GM12878 (cell line): ENCODE measurements around the gene AGBL4. TPM values are rescaled to one million over a fixed set of nuclear protein-coding genes. Genes with fewer than 3 reads are reported as not detected.

ENCODE experiments used
- ATAC-seq: fragments of 200-7000 bp; cut with Tn5 transposase; 3 replicates; pipeline ENCODE4 v1.9.1; 2020; ENCODE audit warnings: mild to moderate bottlenecking, moderate library complexity
- BruUV-seq: library from RNA; stranded (reverse); fragments of 400-500 nt; replicated peaks from 2 replicates; lab custom pipeline; 2021; lab: Mats Ljungman, UMichigan
- CTCF ChIA-PET: fragments of 300-600 bp; sonication (Branson Sonifier 250); formaldehyde crosslinking; extraction: SDS; loops from one replicate; lab custom pipeline; 2021; ENCODE audit warnings: inconsistent platforms; lab: Yijun Ruan, JAX
- POLR2A ChIA-PET: fragments of 350-600 bp; formaldehyde crosslinking; extraction: SDS; loops from one replicate; lab custom pipeline; 2021; ENCODE audit warnings: inconsistent platforms; lab: Charles Lee
- RAD21 ChIA-PET: fragments of 300-600 bp; sonication (Branson Sonifier 250); formaldehyde crosslinking; loops from one replicate; lab custom pipeline; 2023; ENCODE audit warnings: antibody characterized with exemption; ENCODE audit not compliant: unreplicated experiment; lab: Charles Lee
- SMC1A ChIA-PET: fragments of 300-600 bp; sonication (Branson Sonifier 250); formaldehyde crosslinking; loops from one replicate; lab custom pipeline; 2023; ENCODE audit not compliant: unreplicated experiment, uncharacterized antibody; lab: Charles Lee
- DNase-seq: peaks from one replicate; pipeline ENCODE4 v3.0.0-alpha.2; 2011; ENCODE audit warnings: low read depth, low spot score
- FAIRE-seq: peaks from 3 replicates; lab custom pipeline; 2011; peaks lifted over from hg19 to GRCh38; lab: Jason Lieb, UNC
- H2AFZ ChIP-seq: 2 replicates; pipeline ENCODE4 v1.6.0; 2011; ENCODE audit warnings: low read depth, low read length, control low read depth; ENCODE audit not compliant: control insufficient read depth
- H3K27ac ChIP-seq: 2 replicates; pipeline ENCODE4 v1.5.1; 2011; ENCODE audit warnings: control low read depth; ENCODE audit not compliant: control insufficient read depth, insufficient read depth
- H3K27me3 ChIP-seq, 2 experiments: replicated peaks in 1 of 2; 2 replicates each; pipeline versions ENCODE4 v1.6.0 to v1.6.1; 2011; ENCODE audit warnings: low read length in 1 of 2; ENCODE audit not compliant: control insufficient read depth in 2 of 2, insufficient read depth in 2 of 2
- H3K36me3 ChIP-seq, 2 experiments: 2 replicates each; pipeline ENCODE4 v1.5.1; 2011; ENCODE audit warnings: low read length in 1 of 2; ENCODE audit not compliant: control insufficient read depth in 2 of 2, insufficient read depth in 2 of 2
- H3K4me1 ChIP-seq: 2 replicates; pipeline ENCODE4 v1.6.1; 2011; ENCODE audit warnings: mild to moderate bottlenecking, low read length, moderate library complexity, mixed read lengths; ENCODE audit not compliant: control insufficient read depth, insufficient read depth
- H3K4me2 ChIP-seq: 2 replicates; pipeline ENCODE4 v1.6.0; 2011; ENCODE audit warnings: control low read depth; ENCODE audit not compliant: control insufficient read depth, insufficient read depth
- H3K4me3 ChIP-seq: fragments of 200-600 bp; sonication (generic); 2 replicates; pipeline ENCODE4 v1.5.1; 2016
- H3K79me2 ChIP-seq: 2 replicates; pipeline ENCODE4 v1.6.0; 2011; ENCODE audit warnings: low read length; ENCODE audit not compliant: control insufficient read depth, insufficient read depth
- H3K9ac ChIP-seq: 2 replicates; pipeline ENCODE4 v1.8.0; 2011; ENCODE audit warnings: low read length, control low read depth, mixed read lengths; ENCODE audit not compliant: control insufficient read depth, insufficient read depth
- H3K9me3 ChIP-seq: replicated peaks from 3 replicates; pipeline ENCODE4 v1.5.1; 2011; ENCODE audit warnings: mild to moderate bottlenecking, low read length; ENCODE audit not compliant: control insufficient read depth, insufficient read depth
- H4K20me1 ChIP-seq: 2 replicates; pipeline ENCODE4 v1.6.0; 2011; ENCODE audit not compliant: control insufficient read depth, insufficient read depth
- HDGF ChIP-seq: fragments of 450-650 bp; IDR thresholded peaks from 2 replicates; pipeline ENCODE4 v1.6.1; 2016; ENCODE audit warnings: antibody characterized with exemption
- MEF2B ChIP-seq: fragments of 450-650 bp; IDR thresholded peaks from 2 replicates; pipeline ENCODE4 v1.6.1; 2018; ENCODE audit warnings: mild to moderate bottlenecking, moderate library complexity; ENCODE audit not compliant: partially characterized antibody, poor library complexity, severe bottlenecking
- NR2C1 ChIP-seq: fragments of 450-650 bp; IDR thresholded peaks from 2 replicates; pipeline ENCODE4 v1.6.1; 2017; ENCODE audit warnings: antibody characterized with exemption, mild to moderate bottlenecking, moderate library complexity
- RB1 ChIP-seq: fragments of 450-650 bp; formaldehyde crosslinking; IDR thresholded peaks from 2 replicates; pipeline ENCODE4 v1.6.1; 2017; ENCODE audit warnings: mild to moderate bottlenecking, borderline replicate concordance
- STAT1 ChIP-seq: fragments of 450-650 bp; conservative IDR thresholded peaks from 2 replicates; pipeline ENCODE4 v1.6.1; 2014; ENCODE audit warnings: antibody characterized with exemption, mild to moderate bottlenecking
- TARDBP ChIP-seq: IDR thresholded peaks from 2 replicates; pipeline ENCODE4 v1.6.1; 2016; ENCODE audit warnings: borderline replicate concordance
- YY1 ChIP-seq: IDR thresholded peaks from 2 replicates; pipeline ENCODE4 v1.6.1; 2011; ENCODE audit warnings: low read depth, mild to moderate bottlenecking, low read length
- ZNF207 ChIP-seq: fragments of 450-650 bp; IDR thresholded peaks from 2 replicates; pipeline ENCODE4 v1.6.1; 2014; ENCODE audit warnings: antibody characterized with exemption, mild to moderate bottlenecking, borderline replicate concordance
- WGBS: methylation state at CpG from one replicate; pipeline ENCODE4 v1.1.6; 2016; ENCODE audit warnings: low lambda C conversion rate; ENCODE audit not compliant: insufficient replicate concordance, insufficient coverage; ENCODE audit errors: missing lambda C conversion rate; 5-methylcytosine and 5-hydroxymethylcytosine counted together
- in situ Hi-C: fragments of 300-500 bp; cut with MboI; formaldehyde crosslinking; loops from 9 replicates; pipeline ENCODE4 v1.14.3; 2018; ENCODE audit warnings: mixed read lengths
- intact Hi-C: fragments of 100-400 bp; cut with micrococcal nuclease; formaldehyde crosslinking; loops from one replicate; pipeline ENCODE4 v1.14.2; 2022; ENCODE audit not compliant: unreplicated experiment
- polyA plus RNA-seq, 11 experiments: library from polyadenylated mRNA; depleted of rRNA in 4 of 11; unstranded in 6 of 11; stranded (reverse) in 5 of 11; fragments of >200 nt; fragmentation: Nextera tagmentation in 4 of 11; fragmentation: Illumina TruSeq in 1 of 11; extraction: Ambion mirVana in 4 of 11; extraction: Trizol in 1 of 11; gene quantifications; 1 replicate in 1 of 11; 2 replicates in 10 of 11; pipeline versions ENCODE4 v1.2.1 to v1.2.3, GENCODE V29; 2011 to 2016; ENCODE audit warnings: inconsistent platforms in 2 of 11, missing spikeins in 2 of 11, low read depth in 1 of 11
- total RNA-seq, 4 experiments: library from RNA; depleted of rRNA in 3 of 4; stranded (reverse); fragments of >200 nt in 3 of 4; fragmentation: Illumina TruSeq in 1 of 4; extraction: Trizol in 1 of 4; gene quantifications; 2 replicates each; pipeline versions ENCODE4 v1.2.1 to v1.2.3, GENCODE V29; 2013 to 2021
- TF ChIP-seq, protein P1 (sequence below): IDR thresholded peaks from 2 replicates; pipeline ENCODE4 v1.6.1; 2012; ENCODE audit warnings: improper control_type of control experiment, low read depth, low read length; ENCODE audit not compliant: insufficient replicate concordance

AGBL4 gene
- total and polyA plus RNA-seq, 10 of the 15 experiments (the other 5 are each of a cell fraction or from before 2014, with no cell fraction given), result 0.31 TPM; not detected in 9

GRCh38 chr1:48676376-48676775 lies 1347.4 kb downstream of the AGBL4 start:
- in situ Hi-C loops (loop anchor here (5.0 kb wide), 1 partner anchor 1671 kb away; no protein-coding TSS in a partner anchor), intact Hi-C loops (no loop called here)
- FAIRE-seq, result no peak
- no peak overlapping the region for H2AFZ ChIP-seq
- no peaks in the 10 kb centered on the region for H3K9me3 ChIP-seq
- SMC1A ChIA-PET, result interaction anchor here (1.1 to 3.5 kb wide), 3 partner anchors 11 to 1657 kb away, joined by 3 to 22 read pairs (median 4); no protein-coding TSS in a partner anchor
- H3K27ac ChIP-seq, result no peak overlapping the region
- no peak for ATAC-seq
- no peaks in the 10 kb centered on the region for H3K36me3 ChIP-seq
- no peak overlapping the region for H3K9ac ChIP-seq
- H3K4me1 ChIP-seq, result no peaks in the 10 kb centered on the region; the same call in 1 of the 2 replicates
- BruUV-seq, result no TSS peak
- no peak for DNase-seq
- H3K79me2 ChIP-seq, result no peaks in the 10 kb centered on the region
- WGBS, result 27% methylated on average over 7 of the region's 7 CpGs
- peaks cover 0 to 2% of the 10 kb centered on the region in 2 experiments; a peak in 2 of 4 replicates for H3K27me3 ChIP-seq
- RAD21 ChIA-PET, result interaction anchor here (4.0 kb wide), 1 partner anchor 141 kb away, joined by 37 read pairs; no protein-coding TSS in a partner anchor
- POLR2A ChIA-PET, result no interaction called here
- no peak overlapping the region for H3K4me2 ChIP-seq
- H4K20me1 ChIP-seq, result no peaks in the 10 kb centered on the region; the same call in 1 of the 2 replicates
- no peak overlapping the region for H3K4me3 ChIP-seq
- CTCF ChIA-PET, result interaction anchor here (1.2 to 6.0 kb wide), 15 partner anchors 8 to 1676 kb away, joined by 3 to 77 read pairs (median 7); no protein-coding TSS in a partner anchor
- TF ChIP-seq, protein P1, sequence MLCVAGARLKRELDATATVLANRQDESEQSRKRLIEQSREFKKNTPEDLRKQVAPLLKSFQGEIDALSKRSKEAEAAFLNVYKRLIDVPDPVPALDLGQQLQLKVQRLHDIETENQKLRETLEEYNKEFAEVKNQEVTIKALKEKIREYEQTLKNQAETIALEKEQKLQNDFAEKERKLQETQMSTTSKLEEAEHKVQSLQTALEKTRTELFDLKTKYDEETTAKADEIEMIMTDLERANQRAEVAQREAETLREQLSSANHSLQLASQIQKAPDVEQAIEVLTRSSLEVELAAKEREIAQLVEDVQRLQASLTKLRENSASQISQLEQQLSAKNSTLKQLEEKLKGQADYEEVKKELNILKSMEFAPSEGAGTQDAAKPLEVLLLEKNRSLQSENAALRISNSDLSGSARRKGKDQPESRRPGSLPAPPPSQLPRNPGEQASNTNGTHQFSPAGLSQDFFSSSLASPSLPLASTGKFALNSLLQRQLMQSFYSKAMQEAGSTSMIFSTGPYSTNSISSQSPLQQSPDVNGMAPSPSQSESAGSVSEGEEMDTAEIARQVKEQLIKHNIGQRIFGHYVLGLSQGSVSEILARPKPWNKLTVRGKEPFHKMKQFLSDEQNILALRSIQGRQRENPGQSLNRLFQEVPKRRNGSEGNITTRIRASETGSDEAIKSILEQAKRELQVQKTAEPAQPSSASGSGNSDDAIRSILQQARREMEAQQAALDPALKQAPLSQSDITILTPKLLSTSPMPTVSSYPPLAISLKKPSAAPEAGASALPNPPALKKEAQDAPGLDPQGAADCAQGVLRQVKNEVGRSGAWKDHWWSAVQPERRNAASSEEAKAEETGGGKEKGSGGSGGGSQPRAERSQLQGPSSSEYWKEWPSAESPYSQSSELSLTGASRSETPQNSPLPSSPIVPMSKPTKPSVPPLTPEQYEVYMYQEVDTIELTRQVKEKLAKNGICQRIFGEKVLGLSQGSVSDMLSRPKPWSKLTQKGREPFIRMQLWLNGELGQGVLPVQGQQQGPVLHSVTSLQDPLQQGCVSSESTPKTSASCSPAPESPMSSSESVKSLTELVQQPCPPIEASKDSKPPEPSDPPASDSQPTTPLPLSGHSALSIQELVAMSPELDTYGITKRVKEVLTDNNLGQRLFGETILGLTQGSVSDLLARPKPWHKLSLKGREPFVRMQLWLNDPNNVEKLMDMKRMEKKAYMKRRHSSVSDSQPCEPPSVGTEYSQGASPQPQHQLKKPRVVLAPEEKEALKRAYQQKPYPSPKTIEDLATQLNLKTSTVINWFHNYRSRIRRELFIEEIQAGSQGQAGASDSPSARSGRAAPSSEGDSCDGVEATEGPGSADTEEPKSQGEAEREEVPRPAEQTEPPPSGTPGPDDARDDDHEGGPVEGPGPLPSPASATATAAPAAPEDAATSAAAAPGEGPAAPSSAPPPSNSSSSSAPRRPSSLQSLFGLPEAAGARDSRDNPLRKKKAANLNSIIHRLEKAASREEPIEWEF, result no peak
- no peak for TF ChIP-seq YY1
- no peak for TF ChIP-seq TARDBP
- no peak for TF ChIP-seq STAT1
- TF ChIP-seq RB1, result no peak
- no peak for TF ChIP-seq MEF2B
- TF ChIP-seq NR2C1, result no peak
- TF ChIP-seq ZNF207, result no peak
- no peak for TF ChIP-seq HDGF
